Stimulated activated naive CD8-positive, alpha-beta T cell treated with anti-CD3 and anti-CD28 coated beads, Interleukin-15, amount 100 ng/mL, for 72 hours (primary cell): Measurements from ENCODE around the gene GFY.

ENCODE experiments used
- ATAC-seq: fragments of 150-1000 bp; cut with Tn5 transposase; 2 replicates; pipeline ENCODE4 v1.10.0; 2021; ENCODE audit warnings: mild to moderate bottlenecking, moderate library complexity
- DNase-seq, 2 donors: peaks; one replicate each; pipeline ENCODE4 v3.0.0; 2021 to 2022
- H3K27ac Mint-ChIP-seq, 2 donors: one replicate each; pipeline ENCODE4 v1.8.0; 2022; ENCODE audit warnings: mild to moderate bottlenecking in 2 of 2, mixed read lengths in 2 of 2, moderate library complexity in 2 of 2
- H3K27me3 Mint-ChIP-seq: one replicate; pipeline ENCODE4 v1.8.0; 2022; ENCODE audit warnings: mixed read lengths
- H3K4me1 Mint-ChIP-seq: one replicate; pipeline ENCODE4 v1.8.0; 2022; ENCODE audit warnings: mild to moderate bottlenecking, mixed read lengths
- H3K4me3 Mint-ChIP-seq, 2 donors: one replicate each; pipeline ENCODE4 v1.8.0; 2022; ENCODE audit warnings: mild to moderate bottlenecking in 2 of 2, mixed read lengths in 2 of 2, moderate library complexity in 1 of 2
- H3K9me3 Mint-ChIP-seq, 2 donors: one replicate each; pipeline ENCODE4 v1.8.0; 2022; ENCODE audit warnings: mixed read lengths in 2 of 2

GFY gene

GRCh38 chr19:49432141-49433073, 7.2 kb downstream of the GFY start:
- peaks cover 69% of the 10 kb centered on the region for H3K4me1 Mint-ChIP-seq
- no peak for ATAC-seq
- H3K4me3 Mint-ChIP-seq, result peak overlapping the region in 1 of 2 donors; percentile 41
- no peak for DNase-seq
- no peaks in the 10 kb centered on the region for H3K9me3 Mint-ChIP-seq
- no peak overlapping the region for H3K27ac Mint-ChIP-seq
- H3K27me3 Mint-ChIP-seq, result peaks cover 100% of the 10 kb centered on the region

- H3K4me1 Mint-ChIP-seq, result peaks cover 61% of the 10 kb centered on the region
- no peak overlapping the region for H3K27ac Mint-ChIP-seq
- H3K27me3 Mint-ChIP-seq, result peaks cover 100% of the 10 kb centered on the region
- DNase-seq (no peak), ATAC-seq (no peak)
- peak overlapping the region; percentile 17 to 53 for H3K4me3 Mint-ChIP-seq
- H3K9me3 Mint-ChIP-seq, result no peaks in the 10 kb centered on the region
These were observed 8.2 kb downstream of the GFY start for GRCh38 chr19:49433240-49433901.

GRCh38 chr19:49434907-49435583, 9.9 kb downstream of the GFY start:
- DNase-seq, result no peak
- no peak overlapping the region for H3K27ac Mint-ChIP-seq
- H3K4me1 Mint-ChIP-seq, result peaks cover 50% of the 10 kb centered on the region
- peaks cover 100% of the 10 kb centered on the region for H3K27me3 Mint-ChIP-seq
- ATAC-seq, result no peak
- no peaks in the 10 kb centered on the region for H3K9me3 Mint-ChIP-seq
- no peak overlapping the region for H3K4me3 Mint-ChIP-seq

GRCh38 chr19:49435670-49436069, 10.5 kb downstream of the GFY start:
- peaks cover 100% of the 10 kb centered on the region for H3K27me3 Mint-ChIP-seq
- DNase-seq (no peak), ATAC-seq (no peak)
- H3K4me1 Mint-ChIP-seq, result peaks cover 47% of the 10 kb centered on the region
- H3K27ac Mint-ChIP-seq, result no peak overlapping the region
- H3K4me3 Mint-ChIP-seq, result no peak overlapping the region
- H3K9me3 Mint-ChIP-seq, result no peaks in the 10 kb centered on the region

- peak; percentile 36 for ATAC-seq
- H3K4me3 Mint-ChIP-seq, result peak overlapping the region in 1 of 2 donors; percentile 75
These were observed 11.3 kb downstream of the GFY start for GRCh38 chr19:49436381-49437017.

GRCh38 chr19:49437231-49437630, 12.0 kb downstream of the GFY start:
- no peak for DNase-seq
- peak overlapping the region in 1 of 2 donors; percentile 75 for H3K4me3 Mint-ChIP-seq

More at GRCh38 chr19:49436381-49437017, 11.3 kb downstream of the GFY start:
- peak; percentile 68 to 75 for DNase-seq
- H3K27ac Mint-ChIP-seq, result peak overlapping the region in 1 of 2 donors; percentile 90
- peaks cover 100% of the 10 kb centered on the region for H3K27me3 Mint-ChIP-seq
- H3K4me1 Mint-ChIP-seq, result peaks cover 48% of the 10 kb centered on the region
- H3K9me3 Mint-ChIP-seq, result no peaks in the 10 kb centered on the region

GRCh38 chr19:49438261-49438660, 13.1 kb downstream of the GFY start:
- Mint-ChIP-seq H3K27ac (no peak overlapping the region), H3K4me1 (peaks cover 48% of the 10 kb centered on the region), H3K27me3 (peaks cover 96% of the 10 kb centered on the region), H3K4me3 (no peak overlapping the region), H3K9me3 (no peaks in the 10 kb centered on the region)
- DNase-seq (no peak), ATAC-seq (no peak)

More at GRCh38 chr19:49437231-49437630, 12.0 kb downstream of the GFY start:
- Mint-ChIP-seq H3K27ac (peak overlapping the region in 1 of 2 donors; percentile 90), H3K9me3 (no peaks in the 10 kb centered on the region), H3K27me3 (peaks cover 100% of the 10 kb centered on the region), H3K4me1 (peaks cover 52% of the 10 kb centered on the region)
- no peak for ATAC-seq

- Mint-ChIP-seq H3K27ac (no peak overlapping the region), H3K4me3 (no peak overlapping the region), H3K27me3 (peaks cover 80% of the 10 kb centered on the region), H3K9me3 (no peaks in the 10 kb centered on the region), H3K4me1 (peaks cover 53% of the 10 kb centered on the region)
- ATAC-seq, result no peak
- DNase-seq, result no peak
These were observed 14.6 kb downstream of the GFY start for GRCh38 chr19:49439836-49440235.

- H3K27ac Mint-ChIP-seq, result no peak overlapping the region
- H3K9me3 Mint-ChIP-seq, result no peaks in the 10 kb centered on the region
- DNase-seq (no peak), ATAC-seq (no peak)
- H3K4me1 Mint-ChIP-seq, result peaks cover 56% of the 10 kb centered on the region
- H3K27me3 Mint-ChIP-seq, result peaks cover 72% of the 10 kb centered on the region
- peak overlapping the region; percentile 47 to 61 for H3K4me3 Mint-ChIP-seq
These were observed 15.4 kb downstream of the GFY start for GRCh38 chr19:49440439-49441209.

GRCh38 chr19:49441210-49441959, 16.2 kb downstream of the GFY start, which contains the start of gene SLC17A7:
Gene SLC17A7, minus strand, starts transcription at chr19:49441527. Its CDS starts 148 bp downstream, at chr19:49441379.
- ATAC-seq, result no peak
- peak within 1 kb of the TSS; percentile 74 to 84 for H3K4me3 Mint-ChIP-seq
- no peak within 1 kb of the TSS for H3K27ac Mint-ChIP-seq
- no peaks in the 10 kb centered on the region for H3K9me3 Mint-ChIP-seq
- peaks cover 65% of the 10 kb centered on the region for H3K27me3 Mint-ChIP-seq
- peaks cover 49% of the 10 kb centered on the region for H3K4me1 Mint-ChIP-seq
- peak in 1 of 2 donors; percentile 27 for DNase-seq

- H3K4me1 Mint-ChIP-seq, result peaks cover 49% of the 10 kb centered on the region
- DNase-seq, result no peak
- H3K4me3 Mint-ChIP-seq, result peak overlapping the region; percentile 74 to 84
- no peaks in the 10 kb centered on the region for H3K9me3 Mint-ChIP-seq
- peaks cover 59% of the 10 kb centered on the region for H3K27me3 Mint-ChIP-seq
- no peak for ATAC-seq
- no peak overlapping the region for H3K27ac Mint-ChIP-seq
These were observed 16.8 kb downstream of the GFY start for GRCh38 chr19:49441960-49442350.

- Mint-ChIP-seq H3K4me3 (peak overlapping the region; percentile 74 to 84), H3K27ac (peak overlapping the region in 1 of 2 donors; percentile 13), H3K4me1 (peaks cover 49% of the 10 kb centered on the region), H3K9me3 (no peaks in the 10 kb centered on the region), H3K27me3 (peaks cover 55% of the 10 kb centered on the region)
- DNase-seq (peak in 1 of 2 donors; percentile 28), ATAC-seq (no peak)
These were observed 17.2 kb downstream of the GFY start for GRCh38 chr19:49442354-49442753.

GRCh38 chr19:49442771-49443365, 17.7 kb downstream of the GFY start:
- DNase-seq, result peak in 1 of 2 donors; percentile 61
- peak; percentile 36 for ATAC-seq
- H3K4me3 Mint-ChIP-seq, result peak overlapping the region; percentile 74 to 84
- H3K27me3 Mint-ChIP-seq, result peaks cover 50% of the 10 kb centered on the region
- H3K27ac Mint-ChIP-seq, result peak overlapping the region in 1 of 2 donors; percentile 79
- no peaks in the 10 kb centered on the region for H3K9me3 Mint-ChIP-seq
- peaks cover 52% of the 10 kb centered on the region for H3K4me1 Mint-ChIP-seq
